Activated T-cell treated with anti-CD3 and anti-CD28 coated beads, Interleukin-2, amount 50 U/mL, for 24 hours (primary cell): ENCODE results near the gene CREBL2.
"Not testable (repeated sequence)": the region's sequence is repeated elsewhere in the genome, so short reads cannot be mapped to it uniquely, and the experiment has no call there.

Source experiments
- DNase-seq: peaks from one replicate; pipeline ENCODE4 v3.0.0-alpha.2; 2020
- H3K27ac Mint-ChIP-seq: 2 replicates; pipeline ENCODE4 v1.8.0; 2020; ENCODE audit warnings: mild to moderate bottlenecking, mixed read lengths
- H3K27me3 Mint-ChIP-seq: 2 replicates; pipeline ENCODE4 v1.8.0; 2020; ENCODE audit warnings: mixed read lengths
- H3K36me3 Mint-ChIP-seq: 2 replicates; pipeline ENCODE4 v1.8.0; 2020; ENCODE audit warnings: low read depth, mixed read lengths
- H3K4me1 Mint-ChIP-seq: 2 replicates; pipeline ENCODE4 v1.8.0; 2020; ENCODE audit warnings: low read depth, mixed read lengths
- H3K4me3 Mint-ChIP-seq: 2 replicates; pipeline ENCODE4 v1.8.0; 2020; ENCODE audit warnings: mild to moderate bottlenecking, moderate library complexity, mixed read lengths
- H3K9me3 Mint-ChIP-seq: 2 replicates; pipeline ENCODE4 v1.8.0; 2020; ENCODE audit warnings: mixed read lengths

CREBL2 gene

GRCh38 chr12:12639995-12640394 is 28.3 kb downstream of the CREBL2 start:
- not testable (repeated sequence) for H3K27me3 Mint-ChIP-seq, H3K4me3 Mint-ChIP-seq, H3K27ac Mint-ChIP-seq, DNase-seq, H3K9me3 Mint-ChIP-seq
- Mint-ChIP-seq H3K36me3 (peaks cover 84% of the 10 kb centered on the region), H3K4me1 (peaks cover 11% of the 10 kb centered on the region)

- no peak overlapping the region for H3K4me3 Mint-ChIP-seq
- peaks cover 9% of the 10 kb centered on the region for H3K9me3 Mint-ChIP-seq
- peaks cover 24% of the 10 kb centered on the region for H3K4me1 Mint-ChIP-seq
- peaks cover 87% of the 10 kb centered on the region for H3K36me3 Mint-ChIP-seq
- DNase-seq: no peak
- H3K27ac Mint-ChIP-seq: no peak overlapping the region
- no peaks in the 10 kb centered on the region for H3K27me3 Mint-ChIP-seq
Measured at GRCh38 chr12:12641650-12642049, 30.0 kb downstream of the CREBL2 start.

- no peak for DNase-seq
- H3K27me3 Mint-ChIP-seq: no peaks in the 10 kb centered on the region
- H3K27ac Mint-ChIP-seq: peak overlapping the region; percentile 5
- peaks cover 20% of the 10 kb centered on the region for H3K9me3 Mint-ChIP-seq
- peaks cover 88% of the 10 kb centered on the region for H3K36me3 Mint-ChIP-seq
- no peak overlapping the region for H3K4me3 Mint-ChIP-seq
- peaks cover 23% of the 10 kb centered on the region for H3K4me1 Mint-ChIP-seq
Measured at GRCh38 chr12:12642916-12643315, 31.2 kb downstream of the CREBL2 start.

GRCh38 chr12:12645485-12645884 is 33.8 kb downstream of the CREBL2 start:
- peaks cover 23% of the 10 kb centered on the region for H3K4me1 Mint-ChIP-seq
- no peaks in the 10 kb centered on the region for H3K27me3 Mint-ChIP-seq

GRCh38 chr12:12645968-12646367 is 34.3 kb downstream of the CREBL2 start:
- peaks cover 73% of the 10 kb centered on the region for H3K36me3 Mint-ChIP-seq
- H3K27me3 Mint-ChIP-seq: not testable (repeated sequence)
- peak; percentile 44 for DNase-seq
- H3K4me3 Mint-ChIP-seq: peak overlapping the region; percentile 24
- peak overlapping the region; percentile 93 for H3K27ac Mint-ChIP-seq
- H3K9me3 Mint-ChIP-seq: peaks cover 35% of the 10 kb centered on the region
- peaks cover 23% of the 10 kb centered on the region for H3K4me1 Mint-ChIP-seq

More at GRCh38 chr12:12645485-12645884, 33.8 kb downstream of the CREBL2 start:
- peak; percentile 39 for DNase-seq
- H3K9me3 Mint-ChIP-seq: peaks cover 32% of the 10 kb centered on the region
- H3K27ac Mint-ChIP-seq: peak overlapping the region; percentile 93
- H3K4me3 Mint-ChIP-seq: peak overlapping the region; percentile 24
- H3K36me3 Mint-ChIP-seq: peaks cover 78% of the 10 kb centered on the region

GRCh38 chr12:12646483-12647072 is 34.9 kb downstream of the CREBL2 start:
- Mint-ChIP-seq H3K27ac (peak overlapping the region; percentile 93), H3K36me3 (peaks cover 71% of the 10 kb centered on the region), H3K4me3 (no peak overlapping the region), H3K9me3 (peaks cover 35% of the 10 kb centered on the region), H3K27me3 (no peaks in the 10 kb centered on the region), H3K4me1 (peaks cover 23% of the 10 kb centered on the region)
- no peak for DNase-seq

GRCh38 chr12:12648284-12648683 is 36.6 kb downstream of the CREBL2 start:
- Mint-ChIP-seq H3K27ac (no peak overlapping the region), H3K4me3 (no peak overlapping the region), H3K4me1 (peaks cover 25% of the 10 kb centered on the region), H3K36me3 (peaks cover 56% of the 10 kb centered on the region), H3K9me3 (peaks cover 35% of the 10 kb centered on the region), H3K27me3 (no peaks in the 10 kb centered on the region)
- no peak for DNase-seq

GRCh38 chr12:12648951-12649650 is 37.4 kb downstream of the CREBL2 start:
- no peak for DNase-seq
- peaks cover 25% of the 10 kb centered on the region for H3K4me1 Mint-ChIP-seq
- no peaks in the 10 kb centered on the region for H3K27me3 Mint-ChIP-seq
- no peak overlapping the region for H3K27ac Mint-ChIP-seq
- H3K4me3 Mint-ChIP-seq: no peak overlapping the region
- peaks cover 35% of the 10 kb centered on the region for H3K9me3 Mint-ChIP-seq
- H3K36me3 Mint-ChIP-seq: peaks cover 49% of the 10 kb centered on the region

- H3K27me3 Mint-ChIP-seq: no peaks in the 10 kb centered on the region
- no peak overlapping the region for H3K27ac Mint-ChIP-seq
- peaks cover 33% of the 10 kb centered on the region for H3K9me3 Mint-ChIP-seq
- peaks cover 10% of the 10 kb centered on the region for H3K4me1 Mint-ChIP-seq
- no peak overlapping the region for H3K4me3 Mint-ChIP-seq
- peaks cover 25% of the 10 kb centered on the region for H3K36me3 Mint-ChIP-seq
- DNase-seq: no peak
Measured at GRCh38 chr12:12651752-12652151, 40.1 kb downstream of the CREBL2 start.

- Mint-ChIP-seq H3K9me3 (peaks cover 25% of the 10 kb centered on the region), H3K36me3 (peaks cover 16% of the 10 kb centered on the region)
- H3K27ac Mint-ChIP-seq, DNase-seq, H3K4me3 Mint-ChIP-seq, H3K27me3 Mint-ChIP-seq, H3K4me1 Mint-ChIP-seq: not testable (repeated sequence)
Measured at GRCh38 chr12:12652704-12653103, 41.0 kb downstream of the CREBL2 start.

- Mint-ChIP-seq H3K4me3 (no peak overlapping the region), H3K9me3 (peaks cover 15% of the 10 kb centered on the region), H3K4me1 (peaks cover 9% of the 10 kb centered on the region), H3K27me3 (no peaks in the 10 kb centered on the region), H3K27ac (no peak overlapping the region), H3K36me3 (peaks cover 4% of the 10 kb centered on the region)
- DNase-seq: no peak
Measured at GRCh38 chr12:12653922-12654321, 42.2 kb downstream of the CREBL2 start.

- peaks cover 1% of the 10 kb centered on the region for H3K36me3 Mint-ChIP-seq
- no peaks in the 10 kb centered on the region for H3K27me3 Mint-ChIP-seq
- H3K9me3 Mint-ChIP-seq: peaks cover 6% of the 10 kb centered on the region
- no peak for DNase-seq
- no peak overlapping the region for H3K27ac Mint-ChIP-seq
- no peak overlapping the region for H3K4me3 Mint-ChIP-seq
- H3K4me1 Mint-ChIP-seq: peaks cover 9% of the 10 kb centered on the region
Measured at GRCh38 chr12:12654691-12655460, 43.2 kb downstream of the CREBL2 start.

- Mint-ChIP-seq H3K4me1 (peaks cover 7% of the 10 kb centered on the region), H3K27me3 (no peaks in the 10 kb centered on the region), H3K27ac (no peak overlapping the region), H3K9me3 (no peaks in the 10 kb centered on the region), H3K36me3 (no peaks in the 10 kb centered on the region), H3K4me3 (no peak overlapping the region)
- no peak for DNase-seq
Measured at GRCh38 chr12:12660201-12660600, 48.5 kb downstream of the CREBL2 start.

- H3K27ac Mint-ChIP-seq: no peak overlapping the region
- DNase-seq: no peak
- no peaks in the 10 kb centered on the region for H3K36me3 Mint-ChIP-seq
- no peaks in the 10 kb centered on the region for H3K27me3 Mint-ChIP-seq
- H3K4me1 Mint-ChIP-seq: no peaks in the 10 kb centered on the region
- H3K4me3 Mint-ChIP-seq: no peak overlapping the region
- H3K9me3 Mint-ChIP-seq: no peaks in the 10 kb centered on the region
Measured at GRCh38 chr12:12661086-12661856, 49.6 kb downstream of the CREBL2 start.
